Measurements from ENCODE around the gene FAHD2A.

FAHD2A gene

GRCh38 chr2:95388856-95389244, 13.7 kb upstream of the FAHD2A start:
- TF ChIP-seq CTCF (IDR thresholded peaks at IDR 0.05; ENCODE audit: low read depth, low read length, poor library complexity, severe bottlenecking) = no peak
- no peak for TF ChIP-seq EZH2phosphoT487 (IDR thresholded peaks at IDR 0.05; ENCODE audit: borderline replicate concordance, low read length)
- H3K27me3 ChIP-seq (ENCODE audit: control insufficient read depth, low read length) = no peaks in the 10 kb centered on the region
- H3K4me1 ChIP-seq (ENCODE audit: control insufficient read depth, low read length) = no peaks in the 10 kb centered on the region
- no peaks in the 10 kb centered on the region for H3K79me2 ChIP-seq (ENCODE audit: control insufficient read depth, low read length)
- no peaks in the 10 kb centered on the region for H3K36me3 ChIP-seq (ENCODE audit: control insufficient read depth, low read length)
- H3F3A ChIP-seq (ENCODE audit: control insufficient read depth, insufficient read depth) = no peaks in the 10 kb centered on the region
- no peaks in the 10 kb centered on the region for H3K9me2 ChIP-seq (replicated peaks; ENCODE audit: control insufficient read depth, low read length)
- H3K9me3 ChIP-seq (ENCODE audit: control insufficient read depth, insufficient read depth, low read length) = no peaks in the 10 kb centered on the region
- no peak overlapping the region for H3K4me2 ChIP-seq (ENCODE audit: low read length)
- H3K27ac ChIP-seq (ENCODE audit: low read depth, low read length) = no peak overlapping the region
- no peak overlapping the region for H3K4me3 ChIP-seq (ENCODE audit: low read length)
- H4K20me1 ChIP-seq (ENCODE audit: control insufficient read depth, insufficient read depth, low read depth, low read length) = no peaks in the 10 kb centered on the region

DNA sequence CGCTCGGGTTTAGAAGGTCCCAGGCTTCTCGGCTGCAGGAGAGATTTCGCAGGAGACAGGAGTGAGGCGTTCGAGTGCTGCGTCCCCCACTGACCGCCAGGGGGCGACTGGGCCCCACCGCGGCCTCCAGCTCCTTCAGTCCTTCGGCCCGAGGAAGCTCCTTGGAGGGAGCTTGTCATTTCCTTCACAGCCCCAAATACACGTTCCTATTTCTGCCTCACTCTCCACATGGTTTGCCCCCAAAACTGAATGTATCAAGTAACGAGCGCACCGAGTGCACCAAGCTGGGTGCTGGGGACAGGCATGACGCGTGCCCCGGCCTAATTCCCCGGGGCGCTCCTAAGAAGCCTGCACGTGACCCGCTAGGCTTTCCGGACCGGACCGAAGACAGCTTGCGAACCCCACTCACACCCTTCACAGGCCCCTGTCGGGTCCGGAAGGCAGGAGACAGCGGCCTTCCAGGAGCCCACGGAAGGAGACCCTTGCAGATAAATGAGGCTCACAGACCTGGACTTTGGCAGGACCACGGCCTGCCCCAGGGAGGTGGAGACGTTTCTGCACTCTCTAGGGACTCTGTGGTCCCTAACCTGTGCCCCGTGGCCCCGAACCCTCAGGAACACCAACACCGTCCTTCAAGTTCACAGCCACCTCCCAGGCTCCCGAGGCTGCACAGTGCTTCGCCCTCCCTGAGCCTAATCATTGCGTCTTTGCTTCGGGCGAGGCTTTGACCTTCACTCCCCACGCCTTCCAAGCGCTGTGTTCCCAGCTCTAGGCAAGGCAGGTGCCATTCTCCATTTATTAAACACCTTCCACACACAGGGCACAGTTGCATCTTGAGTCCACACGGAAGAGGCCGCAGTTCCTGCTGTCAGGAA, 13.0 kb upstream of the FAHD2A start:
- no peak overlapping the region for H3K4me3 ChIP-seq (ENCODE audit: low read length)
- TF ChIP-seq EZH2phosphoT487 (IDR thresholded peaks at IDR 0.05; ENCODE audit: borderline replicate concordance, low read length) (no peak), CTCF (IDR thresholded peaks at IDR 0.05; ENCODE audit: low read depth, low read length, poor library complexity, severe bottlenecking) (peak; percentile 90)
- H3K4me2 ChIP-seq (ENCODE audit: low read length) = no peak overlapping the region
- no peaks in the 10 kb centered on the region for H3K9me2 ChIP-seq (replicated peaks; ENCODE audit: control insufficient read depth, low read length)
- no peaks in the 10 kb centered on the region for H3F3A ChIP-seq (ENCODE audit: control insufficient read depth, insufficient read depth)
- no peak overlapping the region for H3K27ac ChIP-seq (ENCODE audit: low read depth, low read length)
- no peaks in the 10 kb centered on the region for H3K9me3 ChIP-seq (ENCODE audit: control insufficient read depth, insufficient read depth, low read length)
- H3K4me1 ChIP-seq (ENCODE audit: control insufficient read depth, low read length) = no peaks in the 10 kb centered on the region
- no peaks in the 10 kb centered on the region for H4K20me1 ChIP-seq (ENCODE audit: control insufficient read depth, insufficient read depth, low read depth, low read length)
- H3K79me2 ChIP-seq (ENCODE audit: control insufficient read depth, low read length) = no peaks in the 10 kb centered on the region
- no peaks in the 10 kb centered on the region for H3K36me3 ChIP-seq (ENCODE audit: control insufficient read depth, low read length)
- no peaks in the 10 kb centered on the region for H3K27me3 ChIP-seq (ENCODE audit: control insufficient read depth, low read length)

- Histone ChIP-seq H3K4me1 (ENCODE audit: control insufficient read depth, low read length) (no peaks in the 10 kb centered on the region), H3K79me2 (ENCODE audit: control insufficient read depth, low read length) (no peaks in the 10 kb centered on the region), H3K4me2 (ENCODE audit: low read length) (no peak overlapping the region)
Observed at GRCh38 chr2:95390272-95390880, 12.1 kb upstream of the FAHD2A start.

More at GRCh38 chr2:95390272-95390880, 12.1 kb upstream of the FAHD2A start:
- Histone ChIP-seq H3K27me3 (ENCODE audit: control insufficient read depth, low read length) (no peaks in the 10 kb centered on the region), H3K27ac (ENCODE audit: low read depth, low read length) (no peak overlapping the region), H3F3A (ENCODE audit: control insufficient read depth, insufficient read depth) (no peaks in the 10 kb centered on the region), H3K9me3 (ENCODE audit: control insufficient read depth, insufficient read depth, low read length) (no peaks in the 10 kb centered on the region), H4K20me1 (ENCODE audit: control insufficient read depth, insufficient read depth, low read depth, low read length) (no peaks in the 10 kb centered on the region), H3K4me3 (ENCODE audit: low read length) (no peak overlapping the region), H3K9me2 (replicated peaks; ENCODE audit: control insufficient read depth, low read length) (no peaks in the 10 kb centered on the region), H3K36me3 (ENCODE audit: control insufficient read depth, low read length) (no peaks in the 10 kb centered on the region)
- no peak for TF ChIP-seq CTCF (IDR thresholded peaks at IDR 0.05; ENCODE audit: low read depth, low read length, poor library complexity, severe bottlenecking)
- no peak for TF ChIP-seq EZH2phosphoT487 (IDR thresholded peaks at IDR 0.05; ENCODE audit: borderline replicate concordance, low read length)
